Astrocyte of the spinal cord (primary cell): ENCODE data around the gene RASIP1.
"Not testable (repeated sequence)": the region's sequence is repeated elsewhere in the genome, so short reads cannot be mapped to it uniquely, and the experiment has no call there.

Experiments
- DNase-seq: peaks from one replicate; pipeline ENCODE4 v3.0.0; 2011; ENCODE audit warnings: low read depth, low spot score
- H3K4me3 ChIP-seq: 2 replicates; pipeline ENCODE4 v1.5.1; 2011; ENCODE audit warnings: low read depth, mild to moderate bottlenecking, low read length, moderate library complexity
- CTCF ChIP-seq: IDR thresholded peaks from 2 replicates; pipeline ENCODE4 v1.5.1; 2012; ENCODE audit warnings: low read depth, mild to moderate bottlenecking, low read length, inconsistent platforms
- in situ Hi-C: cut with HindIII; loops from 2 replicates; pipeline ENCODE4 v1.10.0; 2017; ENCODE audit warnings: low sequenced_read_pairs

The RASIP1 gene

GRCh38 chr19:48777139-48777538, 36.7 kb upstream of the RASIP1 start:
- TF ChIP-seq CTCF, result no peak
- in situ Hi-C loops, result no loop called here
- no peak for DNase-seq
- no peak overlapping the region for H3K4me3 ChIP-seq

GRCh38 chr19:48772503-48772953, 32.1 kb upstream of the RASIP1 start:
- no peak for DNase-seq
- in situ Hi-C loops, result no loop called here
- no peak overlapping the region for H3K4me3 ChIP-seq
- TF ChIP-seq CTCF, result no peak

- DNase-seq, result no peak
- in situ Hi-C loops, result no loop called here
- no peak for TF ChIP-seq CTCF
- H3K4me3 ChIP-seq, result no peak overlapping the region
Observed at GRCh38 chr19:48770734-48771472, 30.5 kb upstream of the RASIP1 start.

- DNase-seq, result no peak
- no peak overlapping the region for H3K4me3 ChIP-seq
- in situ Hi-C loops, result no loop called here
- no peak for TF ChIP-seq CTCF
Observed at GRCh38 chr19:48770266-48770665, 29.9 kb upstream of the RASIP1 start.

- no peak for TF ChIP-seq CTCF
- no peak for DNase-seq
- H3K4me3 ChIP-seq, result no peak overlapping the region
- in situ Hi-C loops, result no loop called here
Observed at GRCh38 chr19:48768994-48769713, 28.7 kb upstream of the RASIP1 start.

GRCh38 chr19:48768171-48768753, 27.9 kb upstream of the RASIP1 start:
- H3K4me3 ChIP-seq, DNase-seq, in situ Hi-C loops: not testable (repeated sequence)

GRCh38 chr19:48765816-48766215, 25.4 kb upstream of the RASIP1 start:
- DNase-seq, in situ Hi-C loops, H3K4me3 ChIP-seq: not testable (repeated sequence)
